Smooth muscle cell (in vitro differentiated cells): ENCODE measurements around the gene WFDC5. TPM values are rescaled to one million over a fixed set of nuclear protein-coding genes. Genes with fewer than 3 reads are reported as not detected.
A peak's percentile ranks its signal among the peaks of the same experiment; 100 is the strongest.
"Not testable (repeated sequence)": the region's sequence is repeated elsewhere in the genome, so short reads cannot be mapped to it uniquely, and the experiment has no call there.

ENCODE experiments used
- DNase-seq: peaks from one replicate; lab custom pipeline; 2025; ENCODE audit not compliant: unreplicated experiment; lab: John Stamatoyannopoulos, UW
- H2AFZ ChIP-seq: fragments of 200-600 bp; sonication (generic); 2 replicates; pipeline ENCODE4 v1.6.0; 2016; ENCODE audit warnings: antibody characterized with exemption, low read depth, mild to moderate bottlenecking
- H3F3A ChIP-seq: fragments of 200-600 bp; sonication (generic); 2 replicates; pipeline ENCODE4 v1.6.0; 2017; ENCODE audit warnings: antibody characterized with exemption, low read depth
- H3K27ac ChIP-seq: fragments of 200-600 bp; sonication (generic); 2 replicates; pipeline ENCODE4 v1.5.1; 2016; ENCODE audit warnings: low read depth, mild to moderate bottlenecking
- H3K27me3 ChIP-seq: fragments of 200-600 bp; sonication (generic); 2 replicates; pipeline ENCODE4 v1.6.1; 2016; ENCODE audit warnings: low read depth, mild to moderate bottlenecking
- H3K36me3 ChIP-seq: fragments of 200-600 bp; sonication (generic); 2 replicates; pipeline ENCODE4 v1.5.1; 2016; ENCODE audit warnings: low read depth
- H3K4me1 ChIP-seq: fragments of 200-600 bp; sonication (generic); 2 replicates; pipeline ENCODE4 v1.5.1; 2016; ENCODE audit warnings: low read depth
- H3K4me2 ChIP-seq: fragments of 200-600 bp; sonication (generic); 2 replicates; pipeline ENCODE4 v1.6.0; 2016; ENCODE audit warnings: mild to moderate bottlenecking
- H3K4me3 ChIP-seq: fragments of 200-600 bp; sonication (generic); 2 replicates; pipeline ENCODE4 v1.5.1; 2016; ENCODE audit warnings: mild to moderate bottlenecking
- H3K79me2 ChIP-seq: fragments of 200-600 bp; sonication (generic); 2 replicates; pipeline ENCODE4 v1.6.0; 2016; ENCODE audit warnings: low read depth, mild to moderate bottlenecking
- H3K9ac ChIP-seq: fragments of 200-600 bp; sonication (generic); 2 replicates; pipeline ENCODE4 v1.6.0; 2016; ENCODE audit warnings: low read depth
- H3K9me3 ChIP-seq: fragments of 200-600 bp; sonication (generic); replicated peaks from 2 replicates; pipeline ENCODE4 v1.5.1; 2016; ENCODE audit warnings: low read depth
- H4K20me1 ChIP-seq: fragments of 200-600 bp; sonication (generic); 2 replicates; pipeline ENCODE4 v1.6.0; 2016; ENCODE audit warnings: low read depth
- WGBS: methylation state at CpG from one replicate; pipeline ENCODE4 v1.1.7; 2016; ENCODE audit warnings: low lambda C conversion rate; 5-methylcytosine and 5-hydroxymethylcytosine counted together
- polyA plus RNA-seq: library from polyadenylated mRNA; unstranded; fragments of >200 nt; fragmentation: Nextera tagmentation; extraction: Ambion mirVana; gene quantifications from 2 replicates; pipeline ENCODE4 v1.2.1, GENCODE V29; 2016
- total RNA-seq: library from RNA; depleted of rRNA; stranded (reverse); fragments of >200 nt; gene quantifications from 2 replicates; pipeline ENCODE4 v1.2.3, GENCODE V29; 2014
- TF ChIP-seq, protein P1 (sequence below): fragments of 200-600 bp; sonication (generic); IDR thresholded peaks from 2 replicates; pipeline ENCODE4 v1.5.1; 2017; ENCODE audit warnings: borderline replicate concordance, mild to moderate bottlenecking, antibody characterized with exemption; ENCODE audit not compliant: insufficient read depth, poor library complexity, severe bottlenecking

Gene WFDC5
- total and polyA plus RNA-seq, 2 experiments from 2014 or later: not detected

DNA sequence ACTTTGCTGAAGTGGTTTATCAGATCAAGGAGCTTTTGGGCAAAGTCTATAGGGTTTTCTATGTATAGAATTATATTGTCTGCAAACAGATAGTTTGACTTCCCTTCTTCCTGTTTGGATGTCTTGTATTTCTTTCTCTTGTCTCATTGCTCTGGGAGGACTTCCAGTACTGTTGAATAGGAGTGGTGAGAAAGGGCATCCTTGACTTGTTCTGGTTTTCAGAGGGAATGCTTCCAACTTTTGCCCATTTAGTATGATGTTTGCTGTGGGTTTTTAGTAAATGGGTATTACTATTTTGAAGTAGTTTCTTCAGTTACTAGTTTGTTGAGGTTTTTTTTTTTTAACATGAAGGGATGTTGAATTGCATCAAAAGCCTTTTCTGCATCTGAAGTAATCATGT is 50.2 kb downstream of the WFDC5 start:
- peaks cover 17% of the 10 kb centered on the region for H3K79me2 ChIP-seq
- no peaks in the 10 kb centered on the region for H3K36me3 ChIP-seq
- H3K4me2 ChIP-seq: no peak overlapping the region
- no peaks in the 10 kb centered on the region for H3K27me3 ChIP-seq
- H3K9ac ChIP-seq: no peak overlapping the region
- peaks cover 22% of the 10 kb centered on the region for H3F3A ChIP-seq
- TF ChIP-seq, protein P1, sequence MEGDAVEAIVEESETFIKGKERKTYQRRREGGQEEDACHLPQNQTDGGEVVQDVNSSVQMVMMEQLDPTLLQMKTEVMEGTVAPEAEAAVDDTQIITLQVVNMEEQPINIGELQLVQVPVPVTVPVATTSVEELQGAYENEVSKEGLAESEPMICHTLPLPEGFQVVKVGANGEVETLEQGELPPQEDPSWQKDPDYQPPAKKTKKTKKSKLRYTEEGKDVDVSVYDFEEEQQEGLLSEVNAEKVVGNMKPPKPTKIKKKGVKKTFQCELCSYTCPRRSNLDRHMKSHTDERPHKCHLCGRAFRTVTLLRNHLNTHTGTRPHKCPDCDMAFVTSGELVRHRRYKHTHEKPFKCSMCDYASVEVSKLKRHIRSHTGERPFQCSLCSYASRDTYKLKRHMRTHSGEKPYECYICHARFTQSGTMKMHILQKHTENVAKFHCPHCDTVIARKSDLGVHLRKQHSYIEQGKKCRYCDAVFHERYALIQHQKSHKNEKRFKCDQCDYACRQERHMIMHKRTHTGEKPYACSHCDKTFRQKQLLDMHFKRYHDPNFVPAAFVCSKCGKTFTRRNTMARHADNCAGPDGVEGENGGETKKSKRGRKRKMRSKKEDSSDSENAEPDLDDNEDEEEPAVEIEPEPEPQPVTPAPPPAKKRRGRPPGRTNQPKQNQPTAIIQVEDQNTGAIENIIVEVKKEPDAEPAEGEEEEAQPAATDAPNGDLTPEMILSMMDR: no peak
- H4K20me1 ChIP-seq: no peaks in the 10 kb centered on the region
- H2AFZ ChIP-seq: no peak overlapping the region
- no peak overlapping the region for H3K27ac ChIP-seq
- no peak for DNase-seq
- no peaks in the 10 kb centered on the region for H3K4me1 ChIP-seq
- no peak overlapping the region for H3K4me3 ChIP-seq
- H3K9me3 ChIP-seq: no peaks in the 10 kb centered on the region

DNA sequence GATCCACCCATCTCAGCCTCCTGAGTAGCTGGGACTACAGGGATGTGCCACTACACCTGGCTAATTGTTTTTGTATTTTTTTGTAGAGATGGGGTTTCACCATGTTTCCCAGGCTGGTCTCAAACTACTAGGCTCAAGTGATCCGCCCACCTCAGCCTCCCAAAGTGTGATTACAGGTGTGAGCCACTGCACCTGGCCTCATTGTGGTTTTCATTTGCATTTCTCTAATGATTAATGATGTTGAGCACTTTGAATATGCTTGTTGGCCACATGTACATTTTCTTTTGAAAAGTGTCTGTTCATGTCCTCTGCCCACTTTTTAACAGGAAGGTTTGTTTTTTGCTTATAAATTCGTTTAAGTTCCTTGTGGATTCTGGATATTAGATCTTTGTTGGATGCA is 51.9 kb downstream of the WFDC5 start:
- not testable (repeated sequence) for DNase-seq, H2AFZ ChIP-seq, H3K27ac ChIP-seq, H3K27me3 ChIP-seq, H4K20me1 ChIP-seq, H3K4me1 ChIP-seq, H3K9me3 ChIP-seq, H3K4me3 ChIP-seq, H3K9ac ChIP-seq, H3K4me2 ChIP-seq, H3K36me3 ChIP-seq
- WGBS: 91% methylated on average over 2 of the region's 2 CpGs
- Histone ChIP-seq H3K79me2 (peaks cover 17% of the 10 kb centered on the region), H3F3A (peaks cover 21% of the 10 kb centered on the region)

DNA sequence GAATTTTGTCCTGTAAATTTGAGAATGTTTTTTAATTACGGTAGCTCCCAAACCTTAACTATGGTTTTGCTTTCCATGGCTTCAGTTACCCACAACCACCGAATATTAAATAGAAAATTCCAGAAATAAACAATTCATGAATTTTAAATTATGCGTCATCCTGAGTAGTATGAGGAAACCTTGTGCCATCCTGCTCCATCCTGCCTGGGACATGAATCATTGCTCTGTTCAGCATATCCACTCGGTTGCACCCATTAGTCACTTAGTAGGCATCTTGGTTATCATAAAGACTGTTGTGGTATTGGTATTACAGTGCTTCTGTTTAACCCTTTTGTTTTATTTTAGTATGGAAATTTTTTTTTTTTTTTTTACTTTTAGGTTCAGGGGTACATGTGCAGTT is 53.7 kb downstream of the WFDC5 start:
- Histone ChIP-seq H3K27me3 (no peaks in the 10 kb centered on the region), H3K4me1 (no peaks in the 10 kb centered on the region), H3F3A (peaks cover 19% of the 10 kb centered on the region), H3K9ac (peak overlapping the region; percentile 39), H3K4me3 (no peak overlapping the region), H3K4me2 (peak overlapping the region; percentile 38), H4K20me1 (no peaks in the 10 kb centered on the region), H3K36me3 (no peaks in the 10 kb centered on the region), H2AFZ (no peak overlapping the region), H3K9me3 (no peaks in the 10 kb centered on the region), H3K79me2 (peaks cover 17% of the 10 kb centered on the region), H3K27ac (peak overlapping the region; percentile 78)
- DNase-seq: no peak
- TF ChIP-seq, protein P1: no peak
- WGBS: 51% methylated on average over 4 of the region's 4 CpGs

DNA sequence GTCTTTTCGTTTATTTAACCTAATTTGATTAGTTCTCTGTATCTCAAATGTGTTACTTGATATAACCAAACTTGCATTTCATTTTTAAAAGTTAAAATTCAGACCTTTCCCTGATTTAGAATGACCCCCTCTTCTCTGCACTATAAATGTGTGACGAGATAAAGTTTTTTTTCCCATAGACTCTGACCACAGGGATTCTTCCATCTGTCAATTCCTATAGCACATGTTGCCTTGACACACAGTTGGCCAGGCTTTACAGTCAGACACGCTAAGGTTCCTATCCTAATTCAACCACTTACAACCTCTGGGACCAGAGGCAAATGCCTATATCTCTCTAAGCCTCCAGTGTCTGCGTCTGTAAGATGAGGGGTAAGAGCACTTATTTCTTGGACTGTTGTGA is 54.7 kb downstream of the WFDC5 start:
- Histone ChIP-seq H3K4me3 (no peak overlapping the region), H3K79me2 (peaks cover 13% of the 10 kb centered on the region), H3K27ac (peak overlapping the region; percentile 78), H3F3A (peaks cover 19% of the 10 kb centered on the region), H3K4me1 (no peaks in the 10 kb centered on the region), H3K36me3 (no peaks in the 10 kb centered on the region), H3K9ac (peak overlapping the region; percentile 39), H2AFZ (no peak overlapping the region), H3K27me3 (no peaks in the 10 kb centered on the region), H3K9me3 (no peaks in the 10 kb centered on the region), H3K4me2 (peak overlapping the region; percentile 50), H4K20me1 (no peaks in the 10 kb centered on the region)
- DNase-seq: no peak
- WGBS: 41% methylated on average over 4 of the region's 4 CpGs
- TF ChIP-seq, protein P1: no peak

Other genes starting within 250 kb of the WFDC5 start
- gene YWHAB, start 229.5 kb downstream of the WFDC5 start, total RNA-seq: 99.6 and 99.8 TPM in 2 replicates
- gene YWHAB, start 229.5 kb downstream of the WFDC5 start, polyA plus RNA-seq: 226 and 246 TPM in 2 replicates
- 12.0 and 12.3 TPM in 2 replicates for gene PABPC1L, start 205.1 kb downstream of the WFDC5 start, total RNA-seq
- 8.8 and 8.9 TPM in 2 replicates for gene PABPC1L, start 205.1 kb downstream of the WFDC5 start, polyA plus RNA-seq
- gene TOMM34, start 154.8 kb downstream of the WFDC5 start, total RNA-seq: 24.4 and 34.9 TPM in 2 replicates
- 27.2 and 50.0 TPM in 2 replicates for gene TOMM34, start 154.8 kb downstream of the WFDC5 start, polyA plus RNA-seq
- 24.2 and 33.5 TPM in 2 replicates for gene STK4, start 148.7 kb downstream of the WFDC5 start, total RNA-seq
- gene STK4, start 148.7 kb downstream of the WFDC5 start, polyA plus RNA-seq: 16.8 and 24.8 TPM in 2 replicates
- 0.49 and 1.4 TPM in 2 replicates for gene KCNS1, start 14.0 kb downstream of the WFDC5 start, total RNA-seq
- 0.35 and 1.8 TPM in 2 replicates for gene KCNS1, start 14.0 kb downstream of the WFDC5 start, polyA plus RNA-seq
- not detected in 2 replicates for gene WFDC12, start 9.3 kb upstream of the WFDC5 start, total RNA-seq
- not detected in 2 replicates for gene WFDC12, start 9.3 kb upstream of the WFDC5 start, polyA plus RNA-seq
- gene PI3, start 59.7 kb upstream of the WFDC5 start, total RNA-seq: not detected in 2 replicates
- not detected in 2 replicates for gene PI3, start 59.7 kb upstream of the WFDC5 start, polyA plus RNA-seq
- not detected in 2 replicates for gene SEMG1, start 91.9 kb upstream of the WFDC5 start, total RNA-seq
- gene SEMG1, start 91.9 kb upstream of the WFDC5 start, polyA plus RNA-seq: not detected in 2 replicates
- gene SEMG2, start 106.2 kb upstream of the WFDC5 start, total RNA-seq: not detected in 2 replicates
- not detected in 2 replicates for gene SEMG2, start 106.2 kb upstream of the WFDC5 start, polyA plus RNA-seq
- gene SLPI, start 139.4 kb upstream of the WFDC5 start, total RNA-seq: 0.63 and 1.1 TPM in 2 replicates
- gene SLPI, start 139.4 kb upstream of the WFDC5 start, polyA plus RNA-seq: 3.1 and 5.2 TPM in 2 replicates
- not detected in 2 replicates for gene RBPJL, start 191.7 kb upstream of the WFDC5 start, total RNA-seq
- gene RBPJL, start 191.7 kb upstream of the WFDC5 start, polyA plus RNA-seq: not detected in 2 replicates
- gene MATN4, start 193.1 kb upstream of the WFDC5 start, total RNA-seq: not detected in 2 replicates
- not detected in 2 replicates for gene MATN4, start 193.1 kb upstream of the WFDC5 start, polyA plus RNA-seq
- gene SDC4, start 233.2 kb upstream of the WFDC5 start, total RNA-seq: 70.7 and 78.1 TPM in 2 replicates
- 45.0 and 122 TPM in 2 replicates for gene SDC4, start 233.2 kb upstream of the WFDC5 start, polyA plus RNA-seq
- gene SYS1, start 248.0 kb upstream of the WFDC5 start, total RNA-seq: 14.5 and 15.2 TPM in 2 replicates
- 17.0 and 24.7 TPM in 2 replicates for gene SYS1, start 248.0 kb upstream of the WFDC5 start, polyA plus RNA-seq